D721Med (cell line): ENCODE data around the gene CDH16.
A peak's percentile ranks its signal among the peaks of the same experiment; 100 is the strongest.
"Not testable (repeated sequence)": the region's sequence is repeated elsewhere in the genome, so short reads cannot be mapped to it uniquely, and the experiment has no call there.

Experiments used
- DNase-seq: peaks from one replicate; pipeline ENCODE4 v3.0.0; 2011; ENCODE audit warnings: low spot score; ENCODE audit not compliant: insufficient read length
- FAIRE-seq: peaks from 2 replicates; lab custom pipeline; 2011; peaks lifted over from hg19 to GRCh38; lab: Jason Lieb, UNC
- CTCF ChIP-seq: IDR thresholded peaks from 2 replicates; pipeline ENCODE4 v1.5.1; 2012; ENCODE audit warnings: mild to moderate bottlenecking, control low read depth; ENCODE audit not compliant: insufficient read depth; ENCODE audit errors: missing control alignments

Gene CDH16

GRCh38 chr16:66958857-66959703 is 40.4 kb upstream of the CDH16 start:
- FAIRE-seq (no peak), DNase-seq (no peak)
- no peak for TF ChIP-seq CTCF

GRCh38 chr16:66956154-66956457 is 37.4 kb upstream of the CDH16 start:
- not testable (repeated sequence) for FAIRE-seq, DNase-seq

DNA sequence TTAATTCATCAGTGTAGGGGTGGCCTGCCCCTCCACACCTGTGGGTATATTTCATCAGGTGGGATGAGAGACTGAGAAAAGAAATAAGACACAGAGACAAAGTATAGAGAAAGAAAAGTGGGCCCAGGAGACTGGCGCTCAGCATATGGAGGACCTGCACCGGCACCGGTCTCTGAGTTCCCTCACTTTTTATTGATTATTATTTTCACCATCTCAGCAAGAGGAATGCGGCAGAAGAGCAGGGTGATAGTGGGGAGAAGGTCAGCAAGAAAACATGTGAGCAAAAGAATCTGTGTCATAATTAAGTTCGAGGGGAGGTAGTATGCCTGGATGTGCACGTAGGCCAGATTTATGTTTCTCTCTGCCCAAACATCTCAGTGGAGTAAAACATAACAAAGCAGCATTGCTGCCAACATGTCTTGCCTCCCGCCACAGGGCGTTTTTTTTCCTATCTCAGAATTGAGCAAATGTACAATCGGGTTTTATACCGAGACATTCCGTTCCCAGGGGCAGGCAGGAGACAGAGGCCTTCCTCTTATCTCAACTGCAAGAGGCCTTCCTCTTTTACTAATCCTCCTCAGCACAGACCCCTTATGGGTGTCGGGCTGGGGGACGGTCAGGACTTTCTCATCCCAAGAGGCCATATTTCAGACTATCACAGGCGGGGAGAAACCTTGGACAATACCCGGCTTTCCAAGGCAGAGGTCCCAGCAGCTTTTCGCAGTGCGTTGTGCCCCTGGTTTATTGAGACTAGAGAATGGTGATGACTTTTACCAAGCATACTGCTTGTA is 36.9 kb upstream of the CDH16 start:
- not testable (repeated sequence) for FAIRE-seq, DNase-seq

DNA sequence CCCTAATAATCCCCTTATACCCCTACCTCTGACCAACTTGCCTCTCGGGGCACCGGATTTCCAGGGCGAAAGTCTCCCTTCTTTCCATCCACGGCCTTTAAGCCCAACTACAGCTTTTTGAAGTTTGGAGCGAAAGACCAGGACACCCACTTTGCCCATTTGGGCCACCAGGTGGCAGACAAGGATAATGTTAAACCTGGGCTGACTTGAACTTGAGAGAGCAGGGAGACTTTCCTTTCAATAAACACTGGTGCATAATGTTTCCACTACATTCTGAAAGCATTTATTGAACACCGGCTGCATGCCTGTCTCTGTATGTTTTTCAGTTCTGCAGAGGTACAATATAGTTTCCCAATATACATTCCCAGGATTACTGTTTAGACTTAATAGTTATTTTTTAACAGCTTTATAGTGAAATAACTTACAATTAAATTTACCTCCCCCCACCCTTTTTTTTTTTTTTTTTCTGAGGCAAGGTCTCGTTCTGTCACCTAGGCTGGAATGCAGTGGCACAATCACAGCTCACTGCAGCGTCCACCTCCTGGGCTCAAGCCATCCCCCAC is 35.5 kb upstream of the CDH16 start:
- FAIRE-seq, result no peak
- TF ChIP-seq CTCF, result peak; percentile 95
- DNase-seq, result no peak

DNA sequence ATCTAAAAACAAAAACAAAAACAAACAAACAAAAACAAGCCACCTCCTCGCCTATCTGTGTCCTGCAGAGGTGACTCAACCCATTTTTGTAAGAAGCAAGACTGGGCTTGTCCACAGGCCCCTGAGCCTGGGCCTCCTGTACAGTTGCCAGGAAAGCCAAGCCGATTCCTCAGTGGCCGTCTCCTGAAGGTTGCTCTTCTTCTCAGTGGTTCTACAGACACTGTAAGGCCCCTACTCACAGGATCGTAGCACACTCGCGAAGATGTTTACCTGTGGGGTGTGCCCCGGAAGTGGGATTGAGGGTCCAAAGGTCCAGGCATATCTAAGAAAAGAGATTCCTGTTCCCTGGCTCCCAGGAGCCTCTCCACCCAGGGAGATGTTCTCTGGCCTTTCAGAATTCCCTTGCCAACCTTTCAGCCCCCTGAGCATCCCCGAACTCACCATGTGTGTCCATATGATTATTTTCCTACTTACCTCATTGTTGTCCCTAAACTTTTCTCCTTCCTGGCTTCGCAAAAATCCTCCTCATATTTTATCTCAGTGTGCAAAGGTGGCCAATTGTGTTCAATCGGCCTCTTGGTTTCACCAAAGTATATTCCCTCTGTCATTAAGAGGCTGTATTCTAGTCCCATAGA is 34.9 kb upstream of the CDH16 start:
- no peak for TF ChIP-seq CTCF
- FAIRE-seq, result no peak
- no peak for DNase-seq

- TF ChIP-seq CTCF, result no peak
- FAIRE-seq (no peak), DNase-seq (no peak)
Measured at GRCh38 chr16:66952430-66953110, 33.9 kb upstream of the CDH16 start.

GRCh38 chr16:66950971-66951790 is 32.5 kb upstream of the CDH16 start:
- FAIRE-seq (no peak), DNase-seq (no peak)
- TF ChIP-seq CTCF, result no peak
